HEK293 (cell line): ENCODE data around the gene FAM118B.

ENCODE experiments used
- CTCF ChIA-PET: fragments of 350-600 bp; formaldehyde crosslinking; extraction: SDS; loops from one replicate; lab custom pipeline; 2021; ENCODE audit warnings: antibody characterized with exemption; lab: Yijun Ruan, JAX
- POLR2A ChIA-PET: fragments of 300-600 bp; formaldehyde crosslinking; extraction: SDS; loops from one replicate; lab custom pipeline; 2020; ENCODE audit warnings: antibody characterized with exemption, inconsistent platforms; lab: Yijun Ruan, JAX
- H3K27ac ChIP-seq: fragments of 200-500 bp; sonication (Bioruptor generic); 2 replicates; pipeline ENCODE4 v1.5.1; 2014; ENCODE audit warnings: low read depth, low read length, control low read depth, inconsistent platforms; ENCODE audit errors: extremely low read depth
- H3K36me3 ChIP-seq, 2 experiments: fragments of 200-500 bp in 1 of 2; sonication (Bioruptor generic) in 1 of 2; 1 replicate in 1 of 2; 2 replicates in 1 of 2; pipeline ENCODE4 v1.5.1; 2014 to 2017; ENCODE audit warnings: inconsistent platforms in 2 of 2, low read length in 2 of 2; ENCODE audit not compliant: control insufficient read depth in 2 of 2, insufficient read depth in 1 of 2
- H3K4me1 ChIP-seq: fragments of 200-500 bp; sonication (Bioruptor generic); 2 replicates; pipeline ENCODE4 v1.5.1; 2014; ENCODE audit warnings: mild to moderate bottlenecking, low read length, inconsistent platforms; ENCODE audit not compliant: control insufficient read depth, insufficient read depth
- H3K4me3 ChIP-seq: 2 replicates; pipeline ENCODE4 v1.5.1; 2011; ENCODE audit warnings: low read depth, mild to moderate bottlenecking, control low read depth, low read length, moderate library complexity
- H3K9me3 ChIP-seq: fragments of 200-500 bp; sonication (Bioruptor generic); 2 replicates; pipeline ENCODE4 v1.5.1; 2014; ENCODE audit warnings: low read depth, low read length, inconsistent platforms; ENCODE audit not compliant: control insufficient read depth, insufficient read depth
- IKZF3 ChIP-seq: fragments of 450-650 bp; IDR thresholded peaks from 2 replicates; pipeline ENCODE4 v1.5.0; 2018; ENCODE audit warnings: missing biosample characterization, mild to moderate bottlenecking, missing genetic modification characterization, moderate library complexity
- KLF7 ChIP-seq: fragments of 450-650 bp; formaldehyde crosslinking; IDR thresholded peaks from 2 replicates; pipeline ENCODE4 v1.5.1; 2016; ENCODE audit warnings: missing biosample characterization, missing genetic modification characterization, borderline replicate concordance
- PRDM1 ChIP-seq: fragments of 450-650 bp; formaldehyde crosslinking; IDR thresholded peaks from 2 replicates; pipeline ENCODE4; 2016; ENCODE audit warnings: missing biosample characterization, missing genetic modification characterization
- PRDM2 ChIP-seq: fragments of 450-650 bp; formaldehyde crosslinking; IDR thresholded peaks from 2 replicates; pipeline ENCODE4 v1.5.1; 2016; ENCODE audit warnings: missing biosample characterization, missing genetic modification characterization, borderline replicate concordance
- ZNF10 ChIP-seq: fragments of 450-650 bp; formaldehyde crosslinking; IDR thresholded peaks from 2 replicates; pipeline ENCODE4 v1.5.1; 2017; ENCODE audit warnings: missing biosample characterization, missing genetic modification characterization
- ZNF184 ChIP-seq: fragments of 450-650 bp; IDR thresholded peaks from 2 replicates; pipeline ENCODE4 v1.5.1; 2018; ENCODE audit warnings: missing biosample characterization, mild to moderate bottlenecking, missing genetic modification characterization
- ZNF202 ChIP-seq: fragments of 450-650 bp; formaldehyde crosslinking; IDR thresholded peaks from 2 replicates; pipeline ENCODE4 v1.5.1; 2016; ENCODE audit warnings: missing biosample characterization, missing genetic modification characterization, borderline replicate concordance
- ZNF24 ChIP-seq: fragments of 450-650 bp; formaldehyde crosslinking; IDR thresholded peaks from 2 replicates; pipeline ENCODE4 v1.5.1; 2016; ENCODE audit warnings: missing biosample characterization, missing genetic modification characterization
- ZNF335 ChIP-seq: fragments of 450-650 bp; formaldehyde crosslinking; conservative IDR thresholded peaks from 2 replicates; pipeline ENCODE4 v1.5.1; 2016; ENCODE audit warnings: missing biosample characterization, missing genetic modification characterization
- ZNF510 ChIP-seq: fragments of 450-650 bp; formaldehyde crosslinking; IDR thresholded peaks from 2 replicates; pipeline ENCODE4 v1.5.1; 2018; ENCODE audit warnings: mild to moderate bottlenecking, missing genetic modification characterization, missing biosample characterization; ENCODE audit not compliant: insufficient replicate concordance
- ZNF513 ChIP-seq: fragments of 450-650 bp; IDR thresholded peaks from 2 replicates; pipeline ENCODE4 v1.5.1; 2018; ENCODE audit warnings: missing biosample characterization, missing genetic modification characterization
- ZNF639 ChIP-seq: fragments of 450-650 bp; formaldehyde crosslinking; IDR thresholded peaks from 2 replicates; pipeline ENCODE4 v1.5.1; 2016; ENCODE audit warnings: missing biosample characterization, missing genetic modification characterization
- ZNF645 ChIP-seq: fragments of 450-650 bp; formaldehyde crosslinking; IDR thresholded peaks from 2 replicates; pipeline ENCODE4; 2016; ENCODE audit warnings: missing biosample characterization, missing genetic modification characterization
- ZNF791 ChIP-seq: fragments of 450-650 bp; formaldehyde crosslinking; IDR thresholded peaks from 2 replicates; pipeline ENCODE4 v1.5.1; 2016; ENCODE audit warnings: missing biosample characterization, missing genetic modification characterization

Gene FAM118B

GRCh38 chr11:126211236-126212088 lies at the start of gene FAM118B, which contains the start of gene RPUSD4 (continued):
- TF ChIP-seq ZNF24 (tag by site-specific recombination) (peak; percentile 27; the same call in 1 of the 2 replicates), ZNF10 (tag by site-specific recombination) (no peak), KLF7 (tag by site-specific recombination) (peak; percentile 69; the same call in 1 of the 2 replicates)

- H3K4me3 ChIP-seq, result no peak overlapping the region
- ChIA-PET POLR2A (no interaction called here), CTCF (interaction anchor here (0.6 kb wide), 1 partner anchor 27 kb away, joined by 3 read pairs; no protein-coding TSS in a partner anchor)
- H3K9me3 ChIP-seq, result no peaks in the 10 kb centered on the region
- TF ChIP-seq PRDM2 (tag by site-specific recombination) (no peak), ZNF184 (tag by site-specific recombination) (peak; percentile 73; the same call in 1 of the 2 replicates)
- H3K36me3 ChIP-seq, result no peaks in the 10 kb centered on the region
- H3K27ac ChIP-seq, result no peak overlapping the region
- no peaks in the 10 kb centered on the region for H3K4me1 ChIP-seq
These were observed 49.1 kb upstream of the FAM118B start for GRCh38 chr11:126162306-126163030.

- TF ChIP-seq ZNF335, result peak; percentile 42
- no peak for TF ChIP-seq ZNF202 (tag by site-specific recombination)
These were observed 48.4 kb upstream of the FAM118B start for GRCh38 chr11:126163074-126163700.

GRCh38 chr11:126163779-126164178 lies 47.8 kb upstream of the FAM118B start:
- H3K4me3 ChIP-seq, result no peak overlapping the region
- no peak overlapping the region for H3K27ac ChIP-seq
- CTCF ChIA-PET, result no interaction called here
- POLR2A ChIA-PET, result no interaction called here
- no peaks in the 10 kb centered on the region for H3K4me1 ChIP-seq
- H3K9me3 ChIP-seq, result no peaks in the 10 kb centered on the region
- H3K36me3 ChIP-seq, result no peaks in the 10 kb centered on the region
- TF ChIP-seq ZNF639 (tag by site-specific recombination) (no peak), ZNF645 (tag by site-specific recombination) (no peak), ZNF791 (tag by site-specific recombination) (no peak), PRDM1 (tag by site-specific recombination) (no peak), ZNF513 (tag by site-specific recombination) (no peak), ZNF510 (tag by site-specific recombination) (no peak), IKZF3 (tag by site-specific recombination) (no peak)

More at GRCh38 chr11:126163074-126163700, 48.4 kb upstream of the FAM118B start:
- Histone ChIP-seq H3K9me3 (no peaks in the 10 kb centered on the region), H3K27ac (no peak overlapping the region), H3K36me3 (no peaks in the 10 kb centered on the region), H3K4me1 (no peaks in the 10 kb centered on the region), H3K4me3 (no peak overlapping the region)
- POLR2A ChIA-PET, result no interaction called here
- CTCF ChIA-PET, result no interaction called here
